LNCaP clone FGC (cell line): Measurements from ENCODE around the gene ARMCX4.

Experiments
- DNase-seq: peaks from one replicate; pipeline ENCODE4 v3.0.0-alpha.2; 2011; ENCODE audit warnings: low read depth
- H3K4me3 ChIP-seq: 2 replicates; pipeline ENCODE4 v1.5.1; 2011; ENCODE audit warnings: mild to moderate bottlenecking, low read depth, low read length, control low read depth
- TF ChIP-seq, protein P1 (sequence below): IDR thresholded peaks from 2 replicates; pipeline ENCODE4 v1.5.1; 2012; ENCODE audit warnings: mild to moderate bottlenecking; ENCODE audit not compliant: control insufficient read depth, insufficient read depth; ENCODE audit errors: extremely low read depth

The ARMCX4 gene

DNA sequence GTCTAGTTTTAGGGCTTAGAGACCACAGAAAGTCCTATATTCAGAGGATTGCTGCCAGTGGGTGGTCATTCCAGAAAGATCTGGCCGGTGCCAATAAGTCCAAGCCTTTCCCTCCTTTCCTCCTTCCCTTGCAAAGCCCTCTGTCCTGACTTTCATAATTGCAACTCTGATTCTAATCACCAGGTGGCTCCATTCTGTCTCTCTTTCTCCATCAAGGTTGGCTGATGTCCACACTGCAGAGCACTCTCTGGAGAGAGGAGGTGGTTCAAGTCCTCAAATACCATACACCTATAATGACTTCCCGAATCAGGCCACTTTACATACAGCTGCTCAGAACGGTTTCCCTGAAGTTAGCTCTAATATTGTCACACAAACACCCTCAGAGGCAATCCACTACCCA is 22.4 kb upstream of the ARMCX4 start:
- TF ChIP-seq, protein P1, sequence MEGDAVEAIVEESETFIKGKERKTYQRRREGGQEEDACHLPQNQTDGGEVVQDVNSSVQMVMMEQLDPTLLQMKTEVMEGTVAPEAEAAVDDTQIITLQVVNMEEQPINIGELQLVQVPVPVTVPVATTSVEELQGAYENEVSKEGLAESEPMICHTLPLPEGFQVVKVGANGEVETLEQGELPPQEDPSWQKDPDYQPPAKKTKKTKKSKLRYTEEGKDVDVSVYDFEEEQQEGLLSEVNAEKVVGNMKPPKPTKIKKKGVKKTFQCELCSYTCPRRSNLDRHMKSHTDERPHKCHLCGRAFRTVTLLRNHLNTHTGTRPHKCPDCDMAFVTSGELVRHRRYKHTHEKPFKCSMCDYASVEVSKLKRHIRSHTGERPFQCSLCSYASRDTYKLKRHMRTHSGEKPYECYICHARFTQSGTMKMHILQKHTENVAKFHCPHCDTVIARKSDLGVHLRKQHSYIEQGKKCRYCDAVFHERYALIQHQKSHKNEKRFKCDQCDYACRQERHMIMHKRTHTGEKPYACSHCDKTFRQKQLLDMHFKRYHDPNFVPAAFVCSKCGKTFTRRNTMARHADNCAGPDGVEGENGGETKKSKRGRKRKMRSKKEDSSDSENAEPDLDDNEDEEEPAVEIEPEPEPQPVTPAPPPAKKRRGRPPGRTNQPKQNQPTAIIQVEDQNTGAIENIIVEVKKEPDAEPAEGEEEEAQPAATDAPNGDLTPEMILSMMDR: peak; percentile 40
- no peak for DNase-seq

DNA sequence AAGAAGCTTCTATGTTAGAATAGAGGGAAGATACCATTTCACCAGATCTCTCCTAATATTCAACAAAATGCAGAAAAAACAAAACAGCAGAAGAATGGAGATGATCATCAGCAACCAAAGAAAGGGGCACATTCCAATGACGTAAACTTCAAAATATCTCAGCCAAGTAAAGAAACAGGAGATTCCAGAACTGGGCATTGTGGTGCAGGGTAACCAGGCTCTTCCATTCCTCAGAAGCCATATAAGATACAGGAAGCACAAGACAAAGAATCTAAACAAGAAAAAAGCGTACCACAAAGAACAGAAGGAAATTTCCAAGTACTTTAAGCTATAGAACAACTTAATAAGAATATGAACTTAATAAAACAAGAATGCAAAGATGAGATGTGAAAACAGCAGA is 6.9 kb upstream of the ARMCX4 start:
- DNase-seq: no peak
- TF ChIP-seq, protein P1: no peak
- H3K4me3 ChIP-seq: no peak overlapping the region

More for the DNA sequence above, 22.4 kb upstream of the ARMCX4 start:
- H3K4me3 ChIP-seq: no peak overlapping the region

DNA sequence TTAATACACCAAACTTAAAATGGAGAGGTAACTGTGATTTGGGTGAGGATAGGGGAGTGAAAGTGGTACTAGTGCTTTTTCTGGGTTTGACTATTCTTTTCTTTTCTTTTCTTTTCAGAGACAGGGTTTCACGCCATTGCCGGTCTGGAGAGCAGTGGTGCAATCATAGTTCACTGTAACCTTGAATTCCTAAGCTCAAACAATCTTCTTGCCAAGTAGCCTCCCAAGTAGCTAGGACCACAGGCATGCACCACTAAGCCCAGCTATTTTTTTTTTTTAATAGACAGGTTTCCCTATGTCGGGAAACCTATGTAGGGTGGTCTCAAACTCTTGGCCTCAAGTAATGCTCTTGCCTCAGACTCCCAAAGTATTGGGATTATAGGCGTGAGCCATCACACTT is 3.0 kb upstream of the ARMCX4 start:
- no peak for DNase-seq
- TF ChIP-seq, protein P1: no peak
- no peak overlapping the region for H3K4me3 ChIP-seq

DNA sequence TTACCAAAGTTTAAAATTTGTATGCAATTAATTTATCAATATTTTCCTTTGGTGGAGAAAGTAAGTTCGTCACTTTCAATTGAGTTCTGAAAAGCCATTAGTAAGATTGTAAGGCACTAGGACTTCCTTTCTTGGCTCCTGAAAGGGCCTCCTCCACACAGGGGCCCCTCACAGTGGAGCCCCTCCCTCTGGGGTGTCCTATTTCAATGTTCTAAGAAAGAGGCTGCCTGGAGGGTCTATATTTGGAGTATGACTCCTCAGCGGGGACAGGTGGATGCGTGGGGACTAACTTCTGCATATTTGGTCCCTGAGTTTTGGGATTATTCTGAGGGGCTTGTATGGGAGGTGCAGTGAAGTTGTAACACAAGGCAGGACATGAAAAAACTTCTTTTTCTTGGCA is 1.6 kb upstream of the ARMCX4 start:
- H3K4me3 ChIP-seq: no peak overlapping the region
- TF ChIP-seq, protein P1: no peak
- DNase-seq: no peak

DNA sequence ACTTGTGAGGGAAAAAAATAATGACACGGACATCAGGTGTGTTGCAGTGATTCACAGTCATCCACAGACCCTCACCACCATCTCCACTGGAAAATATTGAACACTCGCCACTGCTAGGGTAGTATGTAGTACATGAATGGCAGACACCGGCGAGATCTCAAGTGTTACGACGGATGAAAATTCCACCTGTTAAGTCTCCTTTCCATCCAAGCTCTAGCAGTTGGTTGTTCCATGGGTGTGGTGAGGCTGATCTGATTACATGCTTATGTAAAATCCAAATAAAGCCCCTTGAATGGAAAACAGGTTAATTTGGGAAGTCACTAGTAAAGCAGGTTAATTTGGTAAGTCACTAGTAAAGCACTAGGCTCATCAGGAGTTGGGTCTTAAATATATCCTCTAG is 1.1 kb upstream of the ARMCX4 start:
- no peak overlapping the region for H3K4me3 ChIP-seq
- TF ChIP-seq, protein P1: no peak
- no peak for DNase-seq

DNA sequence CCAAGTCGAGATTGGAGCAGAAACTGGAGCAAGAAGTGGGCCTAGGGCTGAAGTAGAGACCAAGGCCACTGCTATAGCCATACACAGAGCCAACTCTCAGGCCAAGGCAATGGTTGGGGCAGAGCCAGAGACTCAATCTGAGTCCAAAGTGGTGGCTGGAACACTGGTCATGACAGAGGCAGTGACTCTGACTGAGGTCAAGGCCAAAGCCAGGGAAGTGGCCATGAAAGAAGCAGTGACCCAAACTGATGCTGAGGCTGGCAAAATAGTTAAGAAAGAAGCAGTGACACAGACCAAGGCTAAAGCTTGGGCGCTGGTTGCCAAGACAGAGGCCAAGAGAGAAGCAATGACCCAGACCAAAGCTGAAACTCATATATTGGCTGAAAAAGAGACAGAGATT is 3.5 kb downstream of the ARMCX4 start:
- TF ChIP-seq, protein P1: no peak
- H3K4me3 ChIP-seq: no peak overlapping the region
- no peak for DNase-seq

DNA sequence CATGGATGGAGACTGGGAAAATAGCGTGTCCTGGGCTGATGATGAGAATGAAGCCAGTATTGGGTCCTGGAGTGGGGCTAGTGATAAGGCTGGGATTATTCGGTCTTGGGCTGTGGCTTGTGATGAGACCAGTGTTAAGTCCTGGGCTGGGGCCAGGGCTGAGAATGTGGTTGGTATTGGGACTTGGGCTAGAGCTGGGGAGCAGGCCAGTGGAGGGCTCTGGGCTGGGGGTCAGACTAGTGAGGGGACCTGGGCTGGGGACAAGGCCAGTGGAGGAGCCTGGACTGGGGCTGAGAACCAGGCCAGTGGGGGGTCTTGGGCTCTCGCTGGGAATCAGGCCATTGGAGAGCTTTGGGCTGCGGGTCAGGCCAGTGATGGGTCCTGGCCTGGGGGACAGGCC is 6.7 kb downstream of the ARMCX4 start:
- no peak overlapping the region for H3K4me3 ChIP-seq
- DNase-seq: no peak
- TF ChIP-seq, protein P1: no peak
